GM23248 (cell line): Measurements from ENCODE around the gene MCF2L.

Experiments
- EZH2 ChIP-seq: fragments of 200-600 bp; sonication (generic); IDR thresholded peaks from 2 replicates; pipeline ENCODE4 v1.6.1; 2018; ENCODE audit warnings: antibody characterized with exemption, mild to moderate bottlenecking; ENCODE audit not compliant: insufficient read depth, poor library complexity, severe bottlenecking
- EZH2phosphoT487 ChIP-seq: fragments of 200-600 bp; sonication (generic); IDR thresholded peaks from 2 replicates; pipeline ENCODE4 v1.6.1; 2018; ENCODE audit warnings: antibody characterized with exemption, moderate library complexity, mild to moderate bottlenecking, low read depth; ENCODE audit not compliant: insufficient read depth

GRCh38 chr13:112956571-112957294 lies 12.3 kb upstream of the MCF2L start:
- TF ChIP-seq EZH2 (no peak), EZH2phosphoT487 (no peak)
